H1 (cell line): ENCODE measurements around the gene TCF7. TPM values are rescaled to one million over a fixed set of nuclear protein-coding genes. Genes with fewer than 3 reads are reported as not detected.

ENCODE experiments used
- CTCF ChIA-PET: fragments of 300-600 bp; sonication (Branson Sonifier 250); formaldehyde crosslinking; loops from one replicate; lab custom pipeline; 2021; ENCODE audit not compliant: partially characterized antibody; lab: Charles Lee
- POLR2A ChIA-PET: fragments of 300-600 bp; sonication (Branson Sonifier 250); formaldehyde crosslinking; loops from one replicate; lab custom pipeline; 2021; ENCODE audit warnings: inconsistent platforms; ENCODE audit not compliant: partially characterized antibody; lab: Charles Lee
- DNase-seq, 2 experiments: peaks; one replicate each; pipeline versions ENCODE4 v3.0.0 to v3.0.0-alpha.2; 2010 to 2022; ENCODE audit warnings: low spot score in 2 of 2, low read depth in 1 of 2, mixed read lengths in 1 of 2
- FAIRE-seq: peaks from 2 replicates; lab custom pipeline; 2011; peaks lifted over from hg19 to GRCh38; lab: Jason Lieb, UNC
- H2AFZ ChIP-seq: 2 replicates; pipeline ENCODE4 v1.8.1; 2012; ENCODE audit warnings: low read length, inconsistent platforms
- H2AK5ac ChIP-seq: 2 replicates; pipeline ENCODE4 v1.6.1; 2013; ENCODE audit warnings: low read depth, low read length
- H2BK120ac ChIP-seq: replicated peaks from 2 replicates; pipeline ENCODE3; 2013; ENCODE audit warnings: low read depth, low read length, inconsistent platforms
- H2BK12ac ChIP-seq: 2 replicates; pipeline ENCODE4 v1.6.1; 2013; ENCODE audit warnings: low read depth, low read length
- H2BK15ac ChIP-seq: 2 replicates; pipeline ENCODE4 v1.6.1; 2013; ENCODE audit warnings: low read length
- H2BK20ac ChIP-seq: 2 replicates; pipeline ENCODE4 v1.6.1; 2013; ENCODE audit warnings: low read length
- H2BK5ac ChIP-seq: 2 replicates; pipeline ENCODE4 v1.6.1; 2013; ENCODE audit warnings: low read depth, low read length
- H3K14ac ChIP-seq: 2 replicates; pipeline ENCODE4 v1.6.1; 2013; ENCODE audit warnings: inconsistent platforms; ENCODE audit not compliant: insufficient read length
- H3K18ac ChIP-seq: 2 replicates; pipeline ENCODE4 v1.6.1; 2013; ENCODE audit warnings: low read length; ENCODE audit errors: extremely low read depth
- H3K23ac ChIP-seq: 2 replicates; pipeline ENCODE4 v1.6.1; 2013; ENCODE audit warnings: inconsistent platforms; ENCODE audit not compliant: insufficient read length
- H3K23me2 ChIP-seq: 2 replicates; pipeline ENCODE4 v1.6.1; 2013; ENCODE audit warnings: low read depth, low read length
- H3K27ac ChIP-seq: 2 replicates; pipeline ENCODE4 v1.6.1; 2011; ENCODE audit warnings: low read depth, low read length, inconsistent platforms
- H3K27me3 ChIP-seq, 4 experiments: replicated peaks in 1 of 4; 1 replicate in 1 of 4; 2 replicates in 3 of 4; pipeline versions ENCODE4 v1.6.1 to v1.8.1; 2011 to 2013; ENCODE audit warnings: low read length in 3 of 4, mild to moderate bottlenecking in 3 of 4, inconsistent platforms in 2 of 4, mixed read lengths in 2 of 4, moderate library complexity in 1 of 4; ENCODE audit not compliant: control insufficient read depth in 3 of 4, insufficient read depth in 3 of 4; ENCODE audit errors: extremely low read depth in 1 of 4
- H3K36me3 ChIP-seq, 4 experiments: 2 replicates each; pipeline versions ENCODE4 v1.6.1 to v1.8.1; 2011 to 2013; ENCODE audit warnings: mild to moderate bottlenecking in 4 of 4, low read length in 3 of 4, moderate library complexity in 2 of 4, control low read depth in 1 of 4, inconsistent platforms in 1 of 4; ENCODE audit not compliant: insufficient read depth in 4 of 4, control insufficient read depth in 2 of 4
- H3K4ac ChIP-seq: replicated peaks from 2 replicates; pipeline ENCODE3; 2013; ENCODE audit warnings: low read length, low read depth, mixed read lengths, inconsistent platforms; ENCODE audit not compliant: insufficient read length
- H3K4me1 ChIP-seq, 4 experiments: replicated peaks in 1 of 4; 1 replicate in 1 of 4; 2 replicates in 3 of 4; pipeline versions ENCODE4 v1.6.1 to v1.8.1; 2011 to 2013; ENCODE audit warnings: low read length in 3 of 4, inconsistent platforms in 2 of 4, mixed read lengths in 1 of 4; ENCODE audit not compliant: insufficient read depth in 4 of 4, control insufficient read depth in 3 of 4
- H3K4me2 ChIP-seq, 2 experiments: 2 replicates each; pipeline versions ENCODE4 v1.6.1 to v1.8.1; 2011 to 2013; ENCODE audit warnings: low read depth in 2 of 2, low read length in 2 of 2, control low read depth in 1 of 2, inconsistent platforms in 1 of 2, mild to moderate bottlenecking in 1 of 2; ENCODE audit not compliant: insufficient read depth in 1 of 2
- H3K4me3 ChIP-seq, 4 experiments: fragments of 200-600, 300-600 bp in 1 of 4; sonication (generic), shearing (Covaris generic), sonication (Bioruptor Twin) in 1 of 4; 2 replicates each; pipeline versions ENCODE4 v1.5.1 to v1.8.1; 2011 to 2016; ENCODE audit warnings: low read length in 4 of 4, low read depth in 3 of 4, control low read depth in 2 of 4, inconsistent platforms in 2 of 4, mild to moderate bottlenecking in 2 of 4, mixed read lengths in 1 of 4, moderate library complexity in 1 of 4; ENCODE audit not compliant: insufficient read depth in 2 of 4; ENCODE audit errors: extremely low read depth in 1 of 4
- H3K56ac ChIP-seq: replicated peaks from 2 replicates; pipeline ENCODE3; 2013; ENCODE audit warnings: low read depth, mild to moderate bottlenecking, mixed read lengths, low read length, inconsistent platforms; ENCODE audit not compliant: insufficient read length
- H3K79me1 ChIP-seq: 2 replicates; pipeline ENCODE4 v1.6.1; 2013; ENCODE audit warnings: low read depth, low read length, control low read depth
- H3K79me2 ChIP-seq, 2 experiments: 2 replicates each; pipeline versions ENCODE4 v1.6.1 to v1.8.1; 2012 to 2013; ENCODE audit warnings: low read length in 2 of 2, mild to moderate bottlenecking in 2 of 2, inconsistent platforms in 1 of 2; ENCODE audit not compliant: insufficient read depth in 2 of 2, control insufficient read depth in 1 of 2
- H3K9ac ChIP-seq, 4 experiments: replicated peaks in 1 of 4; 1 replicate in 1 of 4; 2 replicates in 3 of 4; pipeline versions ENCODE4 v1.6.1 to v1.8.1; 2011 to 2013; ENCODE audit warnings: low read depth in 3 of 4, low read length in 3 of 4, control low read depth in 2 of 4, mild to moderate bottlenecking in 2 of 4, moderate library complexity in 2 of 4, inconsistent platforms in 1 of 4; ENCODE audit errors: extremely low read depth in 1 of 4
- H3K9me3 ChIP-seq, 2 experiments: 2 replicates each; pipeline versions ENCODE4 v1.6.1 to v1.8.1; 2012 to 2013; ENCODE audit warnings: mild to moderate bottlenecking in 2 of 2, moderate library complexity in 2 of 2, control low read depth in 1 of 2, inconsistent platforms in 1 of 2, low read depth in 1 of 2, low read length in 1 of 2, mixed read lengths in 1 of 2; ENCODE audit not compliant: insufficient read depth in 2 of 2
- H4K20me1 ChIP-seq, 2 experiments: replicated peaks in 1 of 2; 2 replicates each; pipeline versions ENCODE3 to v1.8.1; 2011 to 2013; ENCODE audit warnings: inconsistent platforms in 2 of 2, low read length in 2 of 2, mild to moderate bottlenecking in 1 of 2; ENCODE audit not compliant: insufficient read depth in 2 of 2, control insufficient read depth in 1 of 2
- H4K5ac ChIP-seq: 2 replicates; pipeline ENCODE4 v1.6.1; 2013; ENCODE audit warnings: low read length, low read depth, mixed read lengths, inconsistent platforms; ENCODE audit not compliant: insufficient read length
- H4K8ac ChIP-seq: 2 replicates; pipeline ENCODE4 v1.8.0; 2013; ENCODE audit warnings: mild to moderate bottlenecking, moderate library complexity, low read length, inconsistent platforms; ENCODE audit not compliant: insufficient read depth; ENCODE audit errors: extremely low read depth
- H4K91ac ChIP-seq: replicated peaks from 2 replicates; pipeline ENCODE3; 2013; ENCODE audit warnings: low read length, mixed read lengths, inconsistent platforms; ENCODE audit not compliant: insufficient read length
- WGBS, 2 experiments: shearing (Covaris generic) in 1 of 2; methylation state at CpG; one replicate each; pipeline versions ENCODE4 v1.1.6 to v1.1.7; 2013 to 2015; ENCODE audit warnings: low lambda C conversion rate in 2 of 2, mixed read lengths in 2 of 2, inconsistent platforms in 1 of 2, low coverage in 1 of 2, missing lambda C conversion rate in 1 of 2; ENCODE audit not compliant: insufficient replicate concordance in 2 of 2, insufficient coverage in 1 of 2, insufficient read length in 1 of 2; ENCODE audit errors: extremely low coverage in 1 of 2, missing lambda C conversion rate in 1 of 2; 5-methylcytosine and 5-hydroxymethylcytosine counted together
- polyA plus RNA-seq, 7 experiments: library from polyadenylated mRNA; depleted of rRNA in 3 of 7; stranded (reverse) in 5 of 7; unstranded in 2 of 7; fragments of >200 nt in 5 of 7; fragments of 200-250 nt in 2 of 7; gene quantifications; 1 replicate in 5 of 7; 2 replicates in 1 of 7; 4 replicates in 1 of 7; pipeline versions ENCODE4 v1.2.1 to v1.2.3, GENCODE V29; 2011 to 2013; ENCODE audit warnings: missing spikeins in 2 of 7, mixed read lengths in 2 of 7
- total RNA-seq: library from RNA; stranded (reverse); fragmentation: NEBNext Ultra II Directional; extraction: Animal tissue kit (Norgen Biotek cat#: 25700); gene quantifications from 2 replicates; pipeline ENCODE4 v1.2.1, GENCODE V29; 2021

TCF7 gene
- total and polyA plus RNA-seq, 2 of the 8 experiments (the other 6 are each of a cell fraction or from before 2014, with no cell fraction given) = 4.7 to 8.5 TPM

DNA sequence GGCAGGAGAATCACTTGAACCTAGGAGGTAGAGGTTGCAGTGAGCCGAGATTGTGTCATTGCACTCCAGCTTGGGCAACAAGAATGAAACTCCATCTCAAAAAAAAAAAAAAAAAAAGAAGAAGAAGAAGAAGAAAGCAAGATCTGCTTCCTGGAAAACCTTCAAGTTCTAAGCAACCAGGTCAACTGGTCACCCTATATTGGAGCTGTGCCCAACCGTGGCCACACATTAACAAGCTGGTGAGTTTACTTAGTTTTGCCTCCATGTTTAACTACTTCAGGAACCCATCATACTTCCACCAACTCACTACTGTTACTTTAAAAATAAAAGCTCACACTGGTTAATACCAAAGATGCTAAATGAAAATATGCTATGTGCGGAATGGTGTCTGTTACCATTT lies 74.5 kb downstream of the TCF7 start:
- Histone ChIP-seq H4K5ac (no peak overlapping the region), H3K14ac (no peak overlapping the region), H3K4me1 (no peaks in the 10 kb centered on the region), H3K79me2 (no peaks in the 10 kb centered on the region), H3K23me2 (no peaks in the 10 kb centered on the region; the same call in 1 of the 2 replicates), H3K9ac (no peak overlapping the region), H2BK12ac (no peak overlapping the region), H3K23ac (no peak overlapping the region), H3K9me3 (no peaks in the 10 kb centered on the region), H2AFZ (no peak overlapping the region), H3K4me3 (no peak overlapping the region), H4K8ac (no peak overlapping the region), H2AK5ac (no peak overlapping the region), H2BK120ac (no peak overlapping the region), H3K79me1 (peaks cover 3% of the 10 kb centered on the region; the same call in 1 of the 2 replicates), H3K36me3 (no peaks in the 10 kb centered on the region), H2BK20ac (no peak overlapping the region), H2BK15ac (no peak overlapping the region), H4K20me1 (peaks cover 0 to 7% of the 10 kb centered on the region in 2 experiments), H3K4me2 (no peak overlapping the region), H3K4ac (no peak overlapping the region), H3K27me3 (no peaks in the 10 kb centered on the region), H3K18ac (no peak overlapping the region), H4K91ac (no peak overlapping the region), H2BK5ac (no peak overlapping the region), H3K56ac (no peak overlapping the region), H3K27ac (no peak overlapping the region)
- 88% methylated on average over 3 of the region's 3 CpGs; no CpG with 5 or more reads in 1 of the 2 experiments for WGBS, 2 experiments
- DNase-seq (no peak), FAIRE-seq (no peak)
- POLR2A ChIA-PET = interaction anchor here (3.4 to 5.7 kb wide), 3 partner anchors 13 to 33 kb away, joined by 17 to 50 read pairs (median 28); partner anchors contain the start of gene SKP1
- CTCF ChIA-PET = interaction anchor here (1.6 to 10.1 kb wide), 5 partner anchors 11 to 102 kb away, joined by 4 to 120 read pairs (median 6); partner anchors contain the start of gene SKP1
